HEK293T (cell line): ENCODE data around the gene ZNF488.

Experiments used
- FOXK2 ChIP-seq: fragments of 450-650 bp; IDR thresholded peaks from 2 replicates; pipeline ENCODE4 v1.6.1; 2016; ENCODE audit warnings: mild to moderate bottlenecking
- SP1 ChIP-seq: fragments of 450-650 bp; IDR thresholded peaks from 2 replicates; pipeline ENCODE4 v1.6.1; 2017

DNA sequence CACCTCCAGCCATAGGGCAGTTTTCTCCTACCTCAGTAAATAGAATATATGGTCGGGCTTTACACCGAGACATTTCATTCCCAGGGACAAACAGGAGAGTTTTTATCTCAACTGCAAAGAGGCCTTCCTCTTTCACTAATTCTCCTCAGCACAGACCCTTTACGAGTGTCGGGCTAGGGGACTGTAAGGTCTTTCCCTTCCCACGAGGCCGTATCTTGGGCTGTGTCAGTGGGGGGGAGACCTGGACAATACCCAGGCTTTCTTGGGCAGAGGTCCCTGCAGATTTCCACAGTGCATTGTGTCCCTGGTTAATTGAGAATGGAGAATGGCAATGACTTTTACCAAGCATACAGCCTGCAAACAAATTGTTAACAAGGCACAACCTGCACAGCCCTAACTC is 13.2 kb upstream of the ZNF488 start:
- TF ChIP-seq FOXK2 (no peak), SP1 (no peak)
